Endodermal cell (in vitro differentiated cells): ENCODE results near the gene PRDM16. TPM values are rescaled to one million over a fixed set of nuclear protein-coding genes. Genes with fewer than 3 reads are reported as not detected.

Experiments used
- DNase-seq: peaks from one replicate; pipeline ENCODE4 v3.0.0-alpha.2; 2017
- H3K27ac ChIP-seq: 2 replicates; pipeline ENCODE4 v1.5.1; 2013; ENCODE audit warnings: mild to moderate bottlenecking, low read depth, low read length, moderate library complexity
- H3K27me3 ChIP-seq: 2 replicates; pipeline ENCODE4 v1.6.1; 2013; ENCODE audit warnings: mild to moderate bottlenecking, low read length, moderate library complexity; ENCODE audit not compliant: insufficient read depth, control insufficient read depth, poor library complexity, severe bottlenecking
- H3K36me3 ChIP-seq: 2 replicates; pipeline ENCODE4 v1.7.0; 2013; ENCODE audit warnings: mild to moderate bottlenecking, low read length, moderate library complexity; ENCODE audit not compliant: control insufficient read depth, insufficient read depth
- H3K4me1 ChIP-seq: one replicate; pipeline ENCODE4 v1.7.0; 2013; ENCODE audit warnings: low read length; ENCODE audit not compliant: control insufficient read depth, insufficient read depth
- H3K4me3 ChIP-seq: 2 replicates; pipeline ENCODE4 v1.5.1; 2013; ENCODE audit warnings: mild to moderate bottlenecking, low read length, moderate library complexity
- H3K9ac ChIP-seq: 2 replicates; pipeline ENCODE4 v1.6.1; 2013; ENCODE audit warnings: mild to moderate bottlenecking, low read length, moderate library complexity; ENCODE audit not compliant: poor library complexity, severe bottlenecking; ENCODE audit errors: extremely low read depth
- H3K9me3 ChIP-seq: 2 replicates; pipeline ENCODE4 v1.6.1; 2013; ENCODE audit warnings: mild to moderate bottlenecking, low read length, moderate library complexity; ENCODE audit not compliant: control insufficient read depth
- H3K27ac Mint-ChIP-seq: 2 replicates; pipeline ENCODE4 v1.8.0; 2020; ENCODE audit warnings: mixed read lengths
- H3K27me3 Mint-ChIP-seq: 2 replicates; pipeline ENCODE4 v1.8.0; 2021; ENCODE audit warnings: mild to moderate bottlenecking, mixed read lengths; ENCODE audit not compliant: insufficient read depth
- H3K36me3 Mint-ChIP-seq: 2 replicates; pipeline ENCODE4 v1.8.0; 2020; ENCODE audit warnings: low read depth, mixed read lengths
- H3K4me1 Mint-ChIP-seq: 2 replicates; pipeline ENCODE4 v1.8.0; 2020; ENCODE audit warnings: mixed read lengths
- H3K4me3 Mint-ChIP-seq: 2 replicates; pipeline ENCODE4 v1.8.0; 2020; ENCODE audit warnings: mild to moderate bottlenecking, moderate library complexity, mixed read lengths
- H3K9me3 Mint-ChIP-seq: 2 replicates; pipeline ENCODE4 v1.8.0; 2020; ENCODE audit warnings: mild to moderate bottlenecking, mixed read lengths
- CTCF ChIP-seq: fragments of 200-600 bp; sonication (generic); conservative IDR thresholded peaks from 2 replicates; pipeline ENCODE4 v1.5.0; 2021; ENCODE audit warnings: antibody characterized with exemption, mild to moderate bottlenecking
- WGBS, 2 experiments: methylation state at CpG; one replicate each; pipeline versions ENCODE4 v1.1.5 to v1.1.7; 2013; ENCODE audit warnings: missing lambda C conversion rate in 2 of 2, mixed read lengths in 1 of 2; ENCODE audit not compliant: insufficient coverage in 1 of 2, insufficient read length in 1 of 2; 5-methylcytosine and 5-hydroxymethylcytosine counted together
- total RNA-seq, 2 donors: library from RNA; stranded (reverse); fragmentation: NEBNext Ultra II Directional in 1 of 2; extraction: Animal tissue kit (Norgen Biotek cat#: 25700) in 1 of 2; gene quantifications; 2 replicates in 1 of 2; 3 replicates in 1 of 2; pipeline ENCODE4 v1.2.1, GENCODE V29; 2021

PRDM16 gene
- total RNA-seq, 2 donors from 2014 or later: 2.1 to 4.0 TPM

- no peak overlapping the region for H3K27ac Mint-ChIP-seq
- H3K4me1 ChIP-seq: no peaks in the 10 kb centered on the region
Measured at GRCh38 chr1:3217181-3217641, 148.2 kb downstream of the PRDM16 start.

GRCh38 chr1:3217979-3218679, 149.1 kb downstream of the PRDM16 start:
- H3K36me3 Mint-ChIP-seq: no peaks in the 10 kb centered on the region
- H3K27ac Mint-ChIP-seq: no peak overlapping the region
- no peaks in the 10 kb centered on the region for H3K4me1 ChIP-seq
- no peak overlapping the region for H3K4me3 Mint-ChIP-seq
- peak overlapping the region; percentile 100 for H3K27ac ChIP-seq
- no peaks in the 10 kb centered on the region for H3K9me3 Mint-ChIP-seq
- H3K4me1 Mint-ChIP-seq: peaks cover 2% of the 10 kb centered on the region
- H3K27me3 ChIP-seq: no peaks in the 10 kb centered on the region
- no peaks in the 10 kb centered on the region for H3K9me3 ChIP-seq
- DNase-seq: no peak
- H3K36me3 ChIP-seq: no peaks in the 10 kb centered on the region
- no peak overlapping the region for H3K4me3 ChIP-seq
- no peak for TF ChIP-seq CTCF
- H3K27me3 Mint-ChIP-seq: no peaks in the 10 kb centered on the region
- H3K9ac ChIP-seq: no peak overlapping the region
- 78 to 84% methylated on average over 9 to 23 of the region's 23 CpGs for WGBS, 2 experiments

More at GRCh38 chr1:3217181-3217641, 148.2 kb downstream of the PRDM16 start:
- no peak for DNase-seq
- no peak overlapping the region for H3K4me3 ChIP-seq
- H3K4me3 Mint-ChIP-seq: no peak overlapping the region
- peak overlapping the region; percentile 100 for H3K27ac ChIP-seq
- no peak overlapping the region for H3K9ac ChIP-seq
- H3K4me1 Mint-ChIP-seq: peaks cover 2% of the 10 kb centered on the region
- no peak for TF ChIP-seq CTCF
- no peaks in the 10 kb centered on the region for H3K36me3 Mint-ChIP-seq
- no peaks in the 10 kb centered on the region for H3K27me3 Mint-ChIP-seq
- H3K36me3 ChIP-seq: no peaks in the 10 kb centered on the region
- H3K9me3 Mint-ChIP-seq: no peaks in the 10 kb centered on the region
- no peaks in the 10 kb centered on the region for H3K27me3 ChIP-seq
- H3K9me3 ChIP-seq: no peaks in the 10 kb centered on the region
- 93% methylated on average over 14 to 15 of the region's 15 CpGs for WGBS, 2 experiments

- H3K9ac ChIP-seq: no peak overlapping the region
- peaks cover 2% of the 10 kb centered on the region for H3K4me1 Mint-ChIP-seq
Measured at GRCh38 chr1:3219005-3219790, 150.2 kb downstream of the PRDM16 start.

More at GRCh38 chr1:3219005-3219790, 150.2 kb downstream of the PRDM16 start:
- whole genome bisulfite sequencing, 2 experiments: 74 to 87% methylated on average over 16 to 37 of the region's 37 CpGs
- no peak overlapping the region for H3K4me3 Mint-ChIP-seq
- no peaks in the 10 kb centered on the region for H3K9me3 Mint-ChIP-seq
- H3K27ac ChIP-seq: peak overlapping the region; percentile 81
- no peak for TF ChIP-seq CTCF
- no peaks in the 10 kb centered on the region for H3K36me3 Mint-ChIP-seq
- no peak overlapping the region for H3K27ac Mint-ChIP-seq
- H3K36me3 ChIP-seq: no peaks in the 10 kb centered on the region
- no peaks in the 10 kb centered on the region for H3K4me1 ChIP-seq
- DNase-seq: no peak
- H3K4me3 ChIP-seq: no peak overlapping the region
- H3K9me3 ChIP-seq: no peaks in the 10 kb centered on the region
- H3K27me3 Mint-ChIP-seq: no peaks in the 10 kb centered on the region
- no peaks in the 10 kb centered on the region for H3K27me3 ChIP-seq
